Measurements from ENCODE around the gene ITGB4. TPM values are rescaled to one million over a fixed set of nuclear protein-coding genes. Genes with fewer than 3 reads are reported as not detected.

ITGB4 gene
- total RNA-seq, 1 experiment from 2014 or later, result not detected

Other genes with a start within 250 kb of the ITGB4 start
- gene CASKIN2, start 205.9 kb upstream of the ITGB4 start, total RNA-seq (2014; rRNA removed; shearing (Covaris generic)), result 11.6 and 11.8 TPM in 2 replicates
- gene TSEN54, start 204.9 kb upstream of the ITGB4 start, total RNA-seq (2014; rRNA removed; shearing (Covaris generic)), result 47.2 and 56.3 TPM in 2 replicates
- gene LLGL2, start 195.8 kb upstream of the ITGB4 start, total RNA-seq (2014; rRNA removed; shearing (Covaris generic)), result 28.9 and 37.8 TPM in 2 replicates
- 0.18 and 3.9 TPM in 2 replicates for gene MYO15B, start 133.7 kb upstream of the ITGB4 start, total RNA-seq (2014; rRNA removed; shearing (Covaris generic))
- gene SMIM5, start 88.0 kb upstream of the ITGB4 start, total RNA-seq (2014; rRNA removed; shearing (Covaris generic)), result not detected in 2 replicates
- gene RECQL5, start 54.3 kb upstream of the ITGB4 start, total RNA-seq (2014; rRNA removed; shearing (Covaris generic)), result 16.7 and 40.0 TPM in 2 replicates
- 94.1 and 162 TPM in 2 replicates for gene SAP30BP, start 54.1 kb upstream of the ITGB4 start, total RNA-seq (2014; rRNA removed; shearing (Covaris generic))
- gene GALK1, start 43.7 kb downstream of the ITGB4 start, total RNA-seq (2014; rRNA removed; shearing (Covaris generic)), result 68.3 and 87.8 TPM in 2 replicates
- gene UNK, start 63.3 kb downstream of the ITGB4 start, total RNA-seq (2014; rRNA removed; shearing (Covaris generic)), result 19.1 and 19.6 TPM in 2 replicates
- gene UNC13D, start 122.9 kb downstream of the ITGB4 start, total RNA-seq (2014; rRNA removed; shearing (Covaris generic)), result 2.8 and 6.0 TPM in 2 replicates
- 18.6 and 18.7 TPM in 2 replicates for gene WBP2, start 133.9 kb downstream of the ITGB4 start, total RNA-seq (2014; rRNA removed; shearing (Covaris generic))
- gene TRIM47, start 157.1 kb downstream of the ITGB4 start, total RNA-seq (2014; rRNA removed; shearing (Covaris generic)), result 2.1 and 2.7 TPM in 2 replicates
- 37.5 and 41.7 TPM in 2 replicates for gene TRIM65, start 175.5 kb downstream of the ITGB4 start, total RNA-seq (2014; rRNA removed; shearing (Covaris generic))
- 102 and 134 TPM in 2 replicates for gene MRPL38, start 183.4 kb downstream of the ITGB4 start, total RNA-seq (2014; rRNA removed; shearing (Covaris generic))
- 10.4 and 21.6 TPM in 2 replicates for gene FBF1, start 219.6 kb downstream of the ITGB4 start, total RNA-seq (2014; rRNA removed; shearing (Covaris generic))